HepG2 (cell line): ENCODE results near the gene PLXNA1. TPM values are rescaled to one million over a fixed set of nuclear protein-coding genes. Genes with fewer than 3 reads are reported as not detected.
A peak's percentile ranks its signal among the peaks of the same experiment; 100 is the strongest.

ENCODE experiments used
- ATAC-seq: fragments of 200-7000 bp; cut with Tn5 transposase; 3 replicates; pipeline ENCODE4 v1.9.1; 2020; ENCODE audit warnings: mild to moderate bottlenecking, moderate library complexity
- BruUV-seq: library from RNA; stranded (reverse); fragments of 400-500 nt; replicated peaks from 2 replicates; lab custom pipeline; 2021; lab: Mats Ljungman, UMichigan
- CTCF ChIA-PET: fragments of 300-600 bp; formaldehyde crosslinking; extraction: SDS; loops from one replicate; lab custom pipeline; 2021; ENCODE audit warnings: low total read pairs, inconsistent platforms, low intra/inter-chr PET ratio; lab: Yijun Ruan, JAX
- POLR2A ChIA-PET: fragments of 350-600 bp; sonication (Branson Sonifier 250); formaldehyde crosslinking; loops from one replicate; lab custom pipeline; 2020; ENCODE audit warnings: antibody characterized with exemption, inconsistent platforms; lab: Yijun Ruan, JAX
- DNase-seq: peaks from one replicate; pipeline ENCODE4 v3.0.0-alpha.2; 2015; ENCODE audit warnings: low spot score
- FAIRE-seq: peaks from 3 replicates; lab custom pipeline; 2011; peaks lifted over from hg19 to GRCh38; lab: Jason Lieb, UNC
- H2AFZ ChIP-seq: one replicate; pipeline ENCODE4 v1.6.1; 2011; ENCODE audit warnings: low read length, inconsistent platforms
- H3K27ac ChIP-seq: fragments of 300-600 bp; 3 replicates; pipeline ENCODE4 v1.8.0; 2011; ENCODE audit warnings: mixed run types, mild to moderate bottlenecking, mixed read lengths, low read length, inconsistent platforms; ENCODE audit not compliant: insufficient read depth; ENCODE audit errors: extremely low read length
- H3K27me3 ChIP-seq, 2 experiments: fragments of 200-600 bp in 1 of 2; 2 replicates in 1 of 2; 3 replicates in 1 of 2; pipeline versions ENCODE4 v1.6.0 to v1.8.0; 2011; ENCODE audit warnings: low read length in 2 of 2, mild to moderate bottlenecking in 2 of 2, moderate library complexity in 2 of 2, inconsistent platforms in 1 of 2; ENCODE audit not compliant: insufficient read depth in 2 of 2, control insufficient read depth in 1 of 2
- H3K36me3 ChIP-seq, 2 experiments: fragments of 200-600 bp in 1 of 2; replicated peaks in 1 of 2; 2 replicates in 1 of 2; 3 replicates in 1 of 2; pipeline versions ENCODE4 v1.5.1 to v1.8.0; 2011; ENCODE audit warnings: low read length in 2 of 2, inconsistent platforms in 1 of 2; ENCODE audit not compliant: insufficient read depth in 2 of 2, control insufficient read depth in 1 of 2
- H3K4me1 ChIP-seq: 2 replicates; pipeline ENCODE4 v1.5.1; 2012; ENCODE audit warnings: low read length, inconsistent platforms; ENCODE audit not compliant: insufficient read depth
- H3K4me2 ChIP-seq: 2 replicates; pipeline ENCODE4 v1.6.0; 2011; ENCODE audit warnings: low read depth, low read length, inconsistent platforms
- H3K4me3 ChIP-seq, 3 experiments: fragments of 200-600 bp in 1 of 3; sonication (generic), shearing (Covaris generic) in 1 of 3; replicated peaks in 1 of 3; 2 replicates each; pipeline ENCODE4 v1.5.1; 2011 to 2016; ENCODE audit warnings: low read length in 3 of 3, inconsistent platforms in 2 of 3, low read depth in 2 of 3, mild to moderate bottlenecking in 2 of 3, control low read depth in 1 of 3, mixed read lengths in 1 of 3; ENCODE audit not compliant: insufficient read depth in 1 of 3
- H3K79me2 ChIP-seq: one replicate; pipeline ENCODE4 v1.6.1; 2011; ENCODE audit warnings: low read length, inconsistent platforms; ENCODE audit not compliant: insufficient read depth
- H3K9ac ChIP-seq: 2 replicates; pipeline ENCODE4 v1.6.0; 2011; ENCODE audit warnings: mild to moderate bottlenecking, low read depth, low read length, inconsistent platforms; ENCODE audit not compliant: insufficient read depth
- H3K9me3 ChIP-seq: 2 replicates; pipeline ENCODE4 v1.5.1; 2012; ENCODE audit warnings: mild to moderate bottlenecking, low read length
- H4K20me1 ChIP-seq: 2 replicates; pipeline ENCODE4 v1.6.0; 2011; ENCODE audit warnings: inconsistent platforms, mild to moderate bottlenecking, low read length, moderate library complexity; ENCODE audit not compliant: insufficient read depth
- CTCF ChIP-seq: sonication (generic); formaldehyde crosslinking; IDR thresholded peaks from 2 replicates; pipeline ENCODE4 v1.5.0; 2020; ENCODE audit warnings: mild to moderate bottlenecking, missing genetic modification reagents, moderate library complexity
- UBTF ChIP-seq: sonication (generic); formaldehyde crosslinking; IDR thresholded peaks from 2 replicates; pipeline ENCODE4 v1.4.0; 2020; ENCODE audit warnings: mild to moderate bottlenecking, missing genetic modification reagents
- ZBTB33 ChIP-seq: sonication (generic); formaldehyde crosslinking; IDR thresholded peaks from 2 replicates; pipeline ENCODE4 v1.4.0; 2020; ENCODE audit warnings: missing genetic modification reagents
- ZNF253 ChIP-seq: sonication (generic); formaldehyde crosslinking; IDR thresholded peaks from 2 replicates; pipeline ENCODE4 v1.8.0; 2022; ENCODE audit warnings: mild to moderate bottlenecking, missing genetic modification reagents, borderline replicate concordance
- ZNF749 ChIP-seq: sonication (generic); formaldehyde crosslinking; IDR thresholded peaks from 2 replicates; pipeline ENCODE4 v1.8.0; 2022; ENCODE audit warnings: mild to moderate bottlenecking, missing genetic modification reagents, moderate library complexity, borderline replicate concordance
- WGBS: methylation state at CpG from one replicate; pipeline ENCODE4 v1.1.6; 2017; ENCODE audit warnings: low lambda C conversion rate; 5-methylcytosine and 5-hydroxymethylcytosine counted together
- in situ Hi-C: cut with HindIII; loops from 2 replicates; pipeline ENCODE4 v1.10.0; 2017; ENCODE audit warnings: low pct_unique_long_range_greater_than_20kb; ENCODE audit not compliant: extremely low pct_ligation_motif_present
- intact Hi-C: fragments of 100-400 bp; cut with micrococcal nuclease; formaldehyde crosslinking; loops from one replicate; pipeline ENCODE4 v1.10.0; 2022; ENCODE audit not compliant: unreplicated experiment
- polyA plus RNA-seq, 8 experiments: library from polyadenylated mRNA; depleted of rRNA in 3 of 8; stranded (reverse) in 7 of 8; unstranded in 1 of 8; fragments of >200 nt; fragmentation: Illumina TruSeq in 4 of 8; extraction: Trizol in 4 of 8; gene quantifications; 2 replicates each; pipeline versions ENCODE4 v1.2.1 to v1.2.3, GENCODE V29; 2011 to 2016; ENCODE audit warnings: low read depth in 4 of 8, missing spikeins in 1 of 8, mixed read lengths in 1 of 8; ENCODE audit not compliant: insufficient read depth in 1 of 8
- total RNA-seq, 5 experiments: library from RNA; depleted of rRNA; stranded (reverse); fragments of >200 nt; fragmentation: Illumina TruSeq; extraction: Trizol; gene quantifications; 2 replicates each; pipeline ENCODE4 v1.2.3, GENCODE V29; 2016; ENCODE audit warnings: low read depth in 1 of 5

Gene PLXNA1
- total and polyA plus RNA-seq, 2 of the 13 experiments (the other 11 are each of a cell fraction or from before 2014, with no cell fraction given): 16.6 to 18.2 TPM

- intact Hi-C loops (no loop called here), in situ Hi-C loops (no loop called here)
- Histone ChIP-seq H3K9me3 (no peaks in the 10 kb centered on the region), H3K4me1 (no peaks in the 10 kb centered on the region)
- DNase-seq: no peak
- WGBS: 96% methylated on average over 11 of the region's 12 CpGs
- FAIRE-seq: no peak
- TF ChIP-seq ZNF253 (no peak), ZBTB33 (CRISPR knock-in tag) (0 out of 2 replicates have a peak, but pooled peaks have one; percentile 13), ZNF749 (CRISPR knock-in tag) (no peak)
- TF ChIP-seq, all 625 proteins: peak for 1
- Histone ChIP-seq H3K36me3 (peaks cover 2 to 7% of the 10 kb centered on the region in 2 experiments; a peak in 3 of 5 replicates), H3K27me3 (no peaks in the 10 kb centered on the region), H3K4me2 (no peak overlapping the region), H3K79me2 (no peaks in the 10 kb centered on the region), H3K27ac (no peak overlapping the region), H3K9ac (no peak overlapping the region), H2AFZ (no peak overlapping the region), H4K20me1 (no peaks in the 10 kb centered on the region), H3K4me3 (no peak overlapping the region)
- BruUV-seq: no TSS peak
- no peak for ATAC-seq
- CTCF ChIA-PET: no interaction called here
- POLR2A ChIA-PET: no interaction called here
Observed at GRCh38 chr3:126944089-126944965, 38.6 kb upstream of the PLXNA1 start.

- intact Hi-C loops (no loop called here), in situ Hi-C loops (no loop called here)
- H4K20me1 ChIP-seq: no peaks in the 10 kb centered on the region
- no peaks in the 10 kb centered on the region for H3K79me2 ChIP-seq
- no TSS peak for BruUV-seq
- TF ChIP-seq CTCF (peak; percentile 24; the same call in 1 of the 2 replicates), UBTF (CRISPR knock-in tag) (no peak)
- no peak overlapping the region for H3K9ac ChIP-seq
- DNase-seq (no peak), FAIRE-seq (no peak), ATAC-seq (no peak)
- no peak overlapping the region for H3K4me3 ChIP-seq
- H3K4me2 ChIP-seq: no peak overlapping the region
- WGBS: 88% methylated on average over 16 of the region's 17 CpGs
- H3K9me3 ChIP-seq: no peaks in the 10 kb centered on the region
- ChIA-PET CTCF (no interaction called here), POLR2A (no interaction called here)
- no peak overlapping the region for H2AFZ ChIP-seq
- H3K27ac ChIP-seq: no peak overlapping the region
- H3K27me3 ChIP-seq: no peaks in the 10 kb centered on the region
- no peaks in the 10 kb centered on the region for H3K4me1 ChIP-seq
- peaks cover 2 to 7% of the 10 kb centered on the region in 2 experiments; a peak in 3 of 5 replicates for H3K36me3 ChIP-seq
Observed at GRCh38 chr3:126945171-126945721, 37.7 kb upstream of the PLXNA1 start.
